ENCODE measurements around the gene HEPACAM2.

DNA sequence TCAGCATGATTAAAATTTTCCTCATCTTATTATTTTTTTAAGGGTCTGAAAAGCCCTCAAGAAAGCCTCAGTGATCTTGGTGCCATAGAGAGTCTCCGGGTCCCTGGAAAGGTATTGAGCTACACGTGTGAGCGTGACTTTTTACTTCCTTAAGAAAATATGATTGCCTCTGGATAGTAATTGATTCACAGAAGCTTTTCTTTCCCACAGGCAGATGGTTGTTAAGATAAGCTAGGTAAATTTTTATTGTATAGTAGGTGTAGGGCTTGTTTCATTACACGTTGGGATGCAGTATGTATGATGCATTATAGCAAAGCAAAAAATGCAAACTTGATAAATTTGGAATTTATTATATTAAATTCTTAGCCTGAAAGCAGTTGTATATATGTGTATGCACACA, 13.6 kb upstream of the HEPACAM2 start:
- TF ChIP-seq, protein P1, sequence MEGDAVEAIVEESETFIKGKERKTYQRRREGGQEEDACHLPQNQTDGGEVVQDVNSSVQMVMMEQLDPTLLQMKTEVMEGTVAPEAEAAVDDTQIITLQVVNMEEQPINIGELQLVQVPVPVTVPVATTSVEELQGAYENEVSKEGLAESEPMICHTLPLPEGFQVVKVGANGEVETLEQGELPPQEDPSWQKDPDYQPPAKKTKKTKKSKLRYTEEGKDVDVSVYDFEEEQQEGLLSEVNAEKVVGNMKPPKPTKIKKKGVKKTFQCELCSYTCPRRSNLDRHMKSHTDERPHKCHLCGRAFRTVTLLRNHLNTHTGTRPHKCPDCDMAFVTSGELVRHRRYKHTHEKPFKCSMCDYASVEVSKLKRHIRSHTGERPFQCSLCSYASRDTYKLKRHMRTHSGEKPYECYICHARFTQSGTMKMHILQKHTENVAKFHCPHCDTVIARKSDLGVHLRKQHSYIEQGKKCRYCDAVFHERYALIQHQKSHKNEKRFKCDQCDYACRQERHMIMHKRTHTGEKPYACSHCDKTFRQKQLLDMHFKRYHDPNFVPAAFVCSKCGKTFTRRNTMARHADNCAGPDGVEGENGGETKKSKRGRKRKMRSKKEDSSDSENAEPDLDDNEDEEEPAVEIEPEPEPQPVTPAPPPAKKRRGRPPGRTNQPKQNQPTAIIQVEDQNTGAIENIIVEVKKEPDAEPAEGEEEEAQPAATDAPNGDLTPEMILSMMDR (IDR thresholded peaks at IDR 0.05; ENCODE audit: poor library complexity), result no peak
- TF ChIP-seq EZH2phosphoT487 (IDR thresholded peaks at IDR 0.05; ENCODE audit: low read depth, severe bottlenecking, unreplicated experiment), result no peak

Measured in hepatocyte (in vitro differentiated cells).